ENCODE measurements around the gene DCANP1.
"Not testable (repeated sequence)": the region's sequence is repeated elsewhere in the genome, so short reads cannot be mapped to it uniquely, and the experiment has no call there.

The DCANP1 gene, protein sequence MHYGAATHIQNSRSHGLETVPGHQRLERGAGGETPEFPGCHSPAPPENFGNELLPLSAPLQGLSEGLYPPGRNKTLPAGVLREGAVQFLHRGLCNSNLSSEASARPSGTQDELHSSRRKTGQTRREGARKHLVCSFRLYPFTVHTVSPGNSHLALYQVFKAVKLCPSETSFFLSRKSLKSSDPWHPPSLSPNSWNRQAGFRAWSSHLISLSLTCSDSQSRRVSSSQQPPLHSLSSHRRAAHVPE

GRCh38 chr5:135447298-135447929 lies at the start of gene DCANP1:
Gene DCANP1 (minus strand): TSS chr5:135447348. CDS start chr5:135447108, 240 bp downstream.
- DNase-seq = no peak

GRCh38 chr5:135495531-135495930 lies 48.4 kb upstream of the DCANP1 start:
- not testable (repeated sequence) for DNase-seq

GRCh38 chr5:135494196-135494595 lies 47.0 kb upstream of the DCANP1 start:
- no peak for DNase-seq

GRCh38 chr5:135493406-135494180 lies 46.4 kb upstream of the DCANP1 start:
- DNase-seq = peak; percentile 10

DNA sequence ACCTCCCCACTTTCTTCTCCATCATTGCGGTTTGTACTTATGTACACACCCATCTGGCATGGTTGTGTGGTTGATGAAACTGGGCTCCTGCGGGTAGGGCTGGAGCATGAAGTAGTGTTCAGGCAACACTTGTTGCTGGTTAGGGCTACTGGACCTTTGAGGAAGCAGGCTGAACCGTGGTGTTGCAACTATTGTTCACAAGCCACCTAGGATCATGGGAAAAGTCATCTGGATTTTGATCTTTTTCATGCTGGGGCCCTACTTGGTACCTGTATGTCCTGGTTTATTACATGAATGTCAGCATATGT lies 45.1 kb upstream of the DCANP1 start:
- no peak for DNase-seq

DNA sequence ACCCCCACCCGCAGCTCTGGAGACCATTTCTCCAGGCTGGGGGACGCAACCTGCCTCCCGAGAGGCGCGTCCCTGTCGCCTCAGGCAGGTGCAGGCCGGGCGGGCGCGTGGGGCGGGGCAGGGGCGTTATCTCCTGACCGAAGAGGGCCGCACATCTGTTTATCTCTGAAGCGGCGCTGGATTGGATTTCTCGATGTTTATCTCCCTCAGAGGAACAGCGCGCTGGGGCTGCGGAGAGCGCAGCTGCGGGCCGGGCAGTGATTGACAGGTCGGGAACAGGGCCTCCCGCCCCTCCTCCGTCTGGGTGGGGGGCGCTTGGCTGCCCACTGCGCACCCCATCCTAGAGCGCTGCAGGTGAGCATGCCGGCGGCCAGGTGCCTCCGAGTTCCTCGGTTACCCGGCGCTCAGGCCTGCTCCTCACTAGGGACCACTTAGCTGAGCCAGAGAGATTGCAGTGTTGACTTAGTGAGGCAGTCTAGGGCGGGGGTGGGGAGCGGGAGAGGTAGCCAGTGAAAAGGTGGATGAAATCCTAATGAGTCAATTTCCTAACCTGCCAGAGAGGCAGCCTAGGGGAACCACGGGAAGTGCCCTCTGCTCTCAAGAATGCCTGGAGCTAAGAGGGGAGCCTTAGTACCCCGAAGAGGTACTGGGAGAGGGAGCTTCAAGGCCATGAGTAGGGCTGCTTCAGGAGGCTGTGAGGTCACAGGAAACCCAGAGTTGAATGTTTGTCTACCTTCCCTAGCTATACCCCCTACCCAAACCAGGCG lies 44.6 kb upstream of the DCANP1 start:
- DNase-seq = no peak

GRCh38 chr5:135491038-135491551 lies 43.9 kb upstream of the DCANP1 start:
- no peak for DNase-seq

DNA sequence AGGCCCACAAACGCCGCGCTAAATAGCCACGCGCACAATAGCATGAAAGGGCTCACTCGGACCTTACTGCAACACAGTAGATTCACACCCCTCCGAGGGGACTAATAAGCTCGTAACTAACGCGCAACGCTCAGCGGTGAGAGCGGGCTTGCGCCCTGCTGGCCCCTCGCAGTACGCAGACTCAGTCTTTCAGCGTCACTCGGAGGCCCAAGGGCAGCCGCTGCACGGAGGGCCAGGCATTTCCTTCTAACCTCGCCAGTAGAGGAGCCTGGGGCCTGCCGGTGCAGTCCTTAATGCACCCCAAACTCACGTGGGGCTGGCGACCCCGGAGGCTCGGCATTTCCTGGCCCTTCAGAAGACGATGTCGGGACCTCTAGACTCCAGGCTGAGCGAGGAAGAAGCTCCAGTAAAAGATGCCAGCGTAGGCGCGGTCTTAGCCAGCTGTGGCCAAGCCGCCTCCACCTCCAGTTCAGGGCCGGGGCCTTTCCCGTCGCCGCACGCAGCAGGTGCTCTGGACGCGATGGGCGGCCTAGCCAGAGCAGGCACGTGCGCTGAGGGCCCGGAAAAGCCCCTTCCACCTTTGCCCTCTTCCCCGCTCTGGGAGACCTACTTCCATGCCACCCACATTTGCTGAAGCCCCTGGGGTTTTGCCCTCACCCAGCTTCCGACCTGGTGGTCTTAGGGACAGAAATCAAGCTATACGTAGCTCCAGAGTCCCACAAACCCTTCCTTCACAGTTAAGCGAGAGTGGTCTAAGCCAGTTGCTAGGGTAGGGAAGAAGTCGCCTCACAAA lies 43.3 kb upstream of the DCANP1 start:
- no peak for DNase-seq

DNA sequence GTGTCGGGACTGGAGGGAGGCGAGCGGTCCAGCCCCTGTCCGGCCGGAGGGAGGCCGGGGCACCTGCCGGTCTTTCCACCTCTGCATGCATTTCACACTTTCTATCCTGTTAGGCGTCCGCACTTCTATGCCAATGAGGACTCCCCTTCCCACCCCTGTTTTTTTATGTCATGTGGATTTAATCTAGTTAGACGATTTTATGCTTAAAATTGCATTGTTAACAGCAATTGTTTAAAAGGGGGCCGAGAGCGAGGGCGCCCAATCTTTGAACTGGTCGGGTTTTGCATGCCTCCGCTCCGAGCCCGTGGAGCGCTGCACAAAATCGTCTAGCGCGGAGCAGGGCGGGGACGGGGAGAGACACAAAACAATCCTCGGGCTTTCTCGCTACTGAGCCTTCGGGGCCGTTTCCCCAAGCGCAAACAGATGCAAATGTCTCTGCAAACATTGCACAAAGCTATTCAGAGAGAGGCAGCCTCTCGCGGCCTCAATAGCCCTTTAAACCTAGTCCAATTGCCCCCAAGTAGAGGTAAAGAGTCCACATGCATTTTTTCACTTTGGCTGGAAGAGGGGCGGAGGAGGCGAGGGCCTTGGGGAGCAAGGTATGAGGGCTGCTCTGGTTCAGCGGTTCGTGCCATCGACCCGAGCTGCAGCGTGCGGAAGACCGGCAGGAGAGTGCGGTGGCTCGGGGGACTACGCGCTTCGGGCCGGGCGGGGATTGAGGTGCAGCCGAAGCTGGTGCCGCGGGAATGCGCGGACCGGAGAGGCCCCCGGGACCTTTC lies 42.5 kb upstream of the DCANP1 start:
- no peak for DNase-seq

DNA sequence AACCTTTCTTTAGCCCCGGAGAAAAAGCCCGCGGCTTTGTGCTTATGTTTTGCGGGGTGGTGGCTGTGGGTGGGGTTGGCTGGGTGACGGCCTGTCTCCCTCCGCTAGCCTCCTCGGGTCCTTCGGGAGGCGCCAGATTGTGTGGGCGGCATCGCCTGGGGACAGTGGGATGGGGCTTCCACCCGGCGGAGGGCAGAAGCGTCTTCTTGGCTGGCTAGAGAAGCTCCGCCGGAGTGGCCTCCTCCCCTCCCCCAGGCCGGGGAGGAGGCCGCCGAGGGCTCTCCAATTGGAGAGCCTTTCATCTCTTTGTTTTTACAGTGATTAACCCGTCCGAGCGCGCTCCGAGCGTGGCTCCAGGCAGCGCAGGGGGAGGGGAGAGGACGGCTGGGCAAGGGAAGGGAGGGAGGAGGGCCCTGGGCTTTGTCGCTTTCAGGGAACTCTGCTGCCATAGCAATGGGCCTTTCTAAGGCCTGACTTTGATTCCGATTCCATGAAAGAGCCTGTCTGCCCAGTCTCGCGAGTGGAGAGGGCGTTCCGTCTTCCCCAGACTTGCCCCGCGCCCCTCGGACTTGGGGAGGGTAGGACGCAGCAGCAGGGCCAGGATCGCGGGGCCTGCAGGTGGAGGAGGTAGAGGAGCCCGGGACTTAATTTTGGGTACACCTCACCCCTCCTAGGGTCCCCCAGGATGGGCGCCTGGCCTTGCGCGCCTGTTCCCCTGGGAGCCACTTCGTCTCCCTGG lies 41.7 kb upstream of the DCANP1 start:
- peak; percentile 80 for DNase-seq

DNA sequence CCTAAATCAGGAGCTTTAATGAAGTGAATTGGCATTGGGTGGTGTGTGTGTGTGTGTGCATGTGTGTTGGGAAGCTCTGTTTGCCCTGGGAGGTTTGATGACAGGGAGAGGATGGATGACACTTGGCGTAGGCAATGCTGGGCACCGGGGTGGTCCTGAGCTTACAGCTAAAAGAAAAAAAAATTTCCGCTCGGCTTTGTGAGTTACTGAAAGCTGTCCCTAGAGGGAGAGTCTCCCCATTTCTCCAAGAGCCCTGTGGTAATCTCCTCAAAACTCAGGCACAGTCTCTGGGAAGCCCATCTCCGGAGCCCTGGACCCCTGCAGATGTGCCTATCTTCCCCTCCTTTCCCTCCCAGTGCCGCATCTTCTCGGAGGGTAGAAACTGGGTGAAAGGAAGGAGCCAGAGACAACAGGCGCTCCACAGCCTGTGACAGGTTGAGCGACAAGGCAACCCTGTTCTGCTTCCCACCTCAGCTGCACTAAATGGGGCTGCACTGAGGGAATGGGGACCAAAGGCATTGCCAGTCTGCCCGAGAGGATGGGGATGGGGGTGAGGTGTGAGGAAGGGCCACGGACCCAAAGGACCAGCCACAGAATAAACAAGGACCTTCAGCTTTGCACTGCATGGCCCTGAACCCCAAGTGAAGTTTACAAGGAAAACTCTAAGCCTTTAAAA lies 40.8 kb upstream of the DCANP1 start:
- DNase-seq = no peak

GRCh38 chr5:135487037-135487395 lies 39.9 kb upstream of the DCANP1 start:
- no peak for DNase-seq

DNA sequence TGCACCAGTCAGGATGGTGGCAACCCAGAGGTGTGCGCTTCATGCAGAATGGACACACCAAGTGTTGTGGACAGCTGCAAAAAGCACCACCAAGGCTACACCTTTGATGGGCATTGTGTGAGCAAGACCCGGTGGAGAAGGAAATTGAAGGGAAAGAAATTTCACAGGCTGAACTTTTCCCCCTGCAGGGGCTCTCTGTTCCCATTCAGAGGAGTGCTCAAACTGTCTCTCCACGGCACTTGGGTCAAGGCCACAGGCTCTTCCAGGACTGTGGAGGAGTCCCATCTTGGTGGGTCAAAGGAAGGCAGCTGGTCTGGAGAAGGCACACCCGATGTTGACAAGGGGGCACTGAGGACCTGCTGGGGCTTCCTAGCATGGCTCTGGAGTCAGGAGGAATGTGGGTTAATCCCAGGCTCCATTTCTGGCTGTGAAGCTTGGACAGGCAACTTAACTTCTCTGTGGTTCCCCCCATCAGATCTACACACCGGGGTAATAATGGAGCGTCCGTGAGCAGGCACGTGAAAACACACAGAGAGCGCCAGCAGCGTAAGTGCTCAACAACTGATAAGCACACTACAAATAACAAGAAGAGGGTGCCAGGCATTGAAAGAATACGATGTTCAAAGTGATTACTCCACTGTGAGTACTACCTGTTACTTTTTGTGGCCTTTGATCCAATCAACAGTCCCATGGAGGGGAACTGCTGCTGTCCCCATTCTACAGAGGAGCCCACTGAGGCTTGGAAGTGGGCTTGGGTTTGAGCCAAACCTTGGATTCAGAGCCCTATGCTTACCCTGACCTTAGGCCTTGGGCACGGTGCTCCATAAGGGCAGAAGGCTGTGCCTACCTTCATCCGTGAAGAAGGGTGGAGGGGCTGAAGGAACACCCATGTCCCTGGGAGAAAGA lies 39.2 kb upstream of the DCANP1 start:
- DNase-seq = no peak

DNA sequence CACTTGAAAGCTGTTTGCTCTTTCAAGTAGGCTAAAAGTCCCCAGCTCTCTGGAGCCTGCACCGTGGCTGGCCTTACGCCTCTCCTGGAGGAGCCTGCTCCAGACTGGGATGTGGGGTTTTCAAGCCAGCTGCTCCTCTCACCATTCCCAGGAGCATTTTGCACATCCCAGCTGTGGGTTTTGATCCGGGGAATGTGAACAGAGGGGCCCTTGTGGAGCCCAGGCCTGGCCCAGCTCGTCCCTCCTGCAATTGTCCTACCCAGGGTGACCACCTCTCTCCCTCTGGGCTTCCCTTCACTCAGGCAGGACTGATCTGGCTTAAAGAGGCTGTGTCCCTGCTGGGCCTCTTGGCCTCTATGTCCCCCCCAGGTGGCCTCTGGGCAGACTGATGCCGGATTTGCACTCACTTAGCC lies 37.5 kb upstream of the DCANP1 start:
- DNase-seq = no peak

DNA sequence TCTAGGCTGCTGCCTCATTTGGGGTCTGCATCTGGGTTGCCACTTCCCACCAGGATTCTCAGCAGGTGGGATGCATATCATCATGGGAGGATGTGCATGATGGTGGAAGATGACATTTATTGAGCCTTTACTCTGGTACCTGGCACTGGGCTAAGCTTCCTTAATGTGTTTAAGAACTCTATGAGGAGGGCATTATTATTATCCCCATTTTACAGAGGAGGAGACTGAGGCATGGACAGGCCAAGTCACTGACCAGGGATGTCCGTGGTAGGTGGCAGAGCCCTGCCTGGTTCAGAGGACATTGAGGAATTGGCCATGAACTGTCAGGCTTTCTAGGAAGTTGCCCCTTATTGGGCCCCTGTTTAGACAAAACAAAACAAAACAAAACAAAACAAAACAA lies 36.1 kb upstream of the DCANP1 start:
- DNase-seq = no peak

- no peak for DNase-seq
Measured at GRCh38 chr5:135482381-135482933, 35.3 kb upstream of the DCANP1 start.

DNA sequence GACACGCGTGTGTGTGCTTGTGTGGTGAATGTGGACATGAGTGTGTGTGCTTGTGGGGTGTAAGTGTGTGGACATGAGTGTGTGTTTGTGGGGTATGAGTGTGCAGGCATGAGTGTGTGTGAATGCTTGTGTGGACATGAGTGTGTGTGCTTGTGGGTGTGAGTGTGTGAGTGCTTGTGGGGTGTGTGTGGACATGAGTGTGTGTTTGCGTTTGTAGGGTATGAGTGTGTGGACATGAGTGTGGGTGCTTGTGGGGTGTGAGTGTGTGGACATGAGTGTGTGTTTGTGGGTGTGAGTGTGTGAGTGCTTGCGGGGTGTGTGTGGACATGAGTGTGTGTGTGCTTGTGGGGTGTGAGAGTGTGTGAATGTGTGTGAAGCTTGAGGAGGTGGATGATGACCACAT lies 34.8 kb upstream of the DCANP1 start:
- DNase-seq = no peak

- no peak for DNase-seq
Measured at GRCh38 chr5:135481387-135481786, 34.2 kb upstream of the DCANP1 start.

DNA sequence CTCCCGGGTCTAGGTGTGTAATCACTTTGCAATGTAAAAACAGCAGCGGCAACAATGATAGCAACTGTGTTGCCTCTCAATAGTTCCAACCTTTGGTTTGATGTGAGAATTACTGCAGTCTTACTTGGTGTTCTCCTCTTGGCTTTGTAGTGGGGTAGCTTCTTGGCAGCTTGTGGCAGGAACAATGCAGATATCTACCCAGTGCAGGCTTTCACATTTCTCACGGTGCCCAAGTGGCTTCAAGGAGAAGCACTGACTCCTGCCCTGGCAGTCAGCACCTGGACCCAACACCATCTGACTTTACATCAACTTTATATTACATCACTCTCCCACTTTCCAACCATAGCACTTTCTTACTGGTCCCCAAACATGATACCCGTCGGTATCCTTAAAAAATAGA lies 33.4 kb upstream of the DCANP1 start:
- DNase-seq = no peak

All from T1000 (cell line).